Ascending aorta (tissue), 2 donors: ENCODE results near the gene TMPRSS5. TPM values are rescaled to one million over a fixed set of nuclear protein-coding genes. Genes with fewer than 3 reads are reported as not detected.
A peak's percentile ranks its signal among the peaks of the same experiment; 100 is the strongest.

Experiments used
- DNase-seq, 2 donors: peaks; one replicate each; pipeline ENCODE4 v3.0.0-alpha.2; 2019; ENCODE audit warnings: low spot score in 2 of 2
- H3K27ac ChIP-seq, 2 donors: fragments of 200-600 bp; sonication (generic); one replicate each; pipeline ENCODE4 v1.5.1; 2016 to 2017; ENCODE audit warnings: mild to moderate bottlenecking in 1 of 2
- H3K27me3 ChIP-seq: fragments of 200-600 bp; sonication (generic); one replicate; pipeline ENCODE4 v1.5.1; 2017
- H3K36me3 ChIP-seq, 2 donors: fragments of 200-600 bp; sonication (generic); one replicate each; pipeline ENCODE4 v1.5.1; 2016
- H3K4me1 ChIP-seq, 2 donors: fragments of 200-600 bp; sonication (generic); one replicate each; pipeline ENCODE4 v1.5.1; 2016 to 2017; ENCODE audit warnings: mild to moderate bottlenecking in 1 of 2
- H3K4me3 ChIP-seq, 2 donors: fragments of 200-600 bp; sonication (generic); one replicate each; pipeline ENCODE4 v1.5.1; 2016 to 2017; ENCODE audit warnings: mild to moderate bottlenecking in 1 of 2
- H3K9me3 ChIP-seq, 2 donors: fragments of 200-600 bp; sonication (generic); one replicate each; pipeline ENCODE4 v1.5.1; 2016
- CTCF ChIP-seq, 3 experiments: fragments of 200-600 bp in 2 of 3; fragments of 450-650 bp in 1 of 3; sonication (generic) in 2 of 3; IDR thresholded peaks; one replicate each; pipeline ENCODE4 v1.5.1; 2016 to 2019; ENCODE audit warnings: antibody characterized with exemption in 3 of 3, mild to moderate bottlenecking in 1 of 3, moderate library complexity in 1 of 3
- intact Hi-C: fragments of 100-400 bp; cut with DNase I; formaldehyde crosslinking; loops from one replicate; pipeline ENCODE4 v1.15.1; 2023
- total RNA-seq: library from RNA; depleted of rRNA; stranded (reverse); fragments of >200 nt; gene quantifications from one replicate; pipeline ENCODE4 v1.1.0, GENCODE V29; 2016

TMPRSS5 gene
- total RNA-seq, 1 donor from 2014 or later = not detected

DNA sequence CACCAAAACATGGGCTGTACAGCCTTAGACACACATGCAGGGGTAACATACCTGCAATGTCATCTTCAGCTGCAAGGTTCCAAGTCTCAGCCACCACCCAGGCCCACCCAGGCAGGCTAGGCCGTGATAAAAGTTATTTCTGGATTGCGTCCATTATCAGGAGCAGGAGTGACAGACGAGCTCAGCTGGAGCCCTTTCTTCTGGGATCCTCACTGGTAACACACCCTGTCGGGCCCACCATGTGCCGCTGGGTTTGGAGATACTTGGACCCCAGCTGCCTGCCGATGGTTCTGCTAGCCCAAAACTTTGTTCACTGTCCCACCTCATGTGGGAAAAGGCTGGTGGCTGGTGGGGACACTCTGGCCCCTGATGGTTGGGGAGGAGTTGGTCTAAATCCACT lies 24.8 kb downstream of the TMPRSS5 start:
- TF ChIP-seq CTCF (IDR thresholded peaks at IDR 0.05) = no peak
- no peak overlapping the region for H3K4me3 ChIP-seq
- no peaks in the 10 kb centered on the region for H3K9me3 ChIP-seq
- H3K4me1 ChIP-seq = peaks cover 0 to 9% of the 10 kb centered on the region in 2 donors
- H3K27ac ChIP-seq = no peak overlapping the region
- no peak for DNase-seq
- no peaks in the 10 kb centered on the region for H3K27me3 ChIP-seq
- no peaks in the 10 kb centered on the region for H3K36me3 ChIP-seq
- intact Hi-C loops = no loop called here

GRCh38 chr11:113677685-113678084 lies 28.4 kb downstream of the TMPRSS5 start:
- intact Hi-C loops = no loop called here
- no peak overlapping the region for H3K27ac ChIP-seq
- H3K36me3 ChIP-seq = no peaks in the 10 kb centered on the region
- no peak for DNase-seq
- TF ChIP-seq CTCF (IDR thresholded peaks at IDR 0.05) = no peak
- peaks cover 0 to 23% of the 10 kb centered on the region in 2 donors for H3K4me1 ChIP-seq
- no peak overlapping the region for H3K4me3 ChIP-seq
- H3K27me3 ChIP-seq = no peaks in the 10 kb centered on the region
- no peaks in the 10 kb centered on the region for H3K9me3 ChIP-seq

GRCh38 chr11:113675565-113675964 lies 30.5 kb downstream of the TMPRSS5 start:
- Histone ChIP-seq H3K27ac (peak overlapping the region; percentile 66 to 75), H3K36me3 (no peaks in the 10 kb centered on the region), H3K4me3 (peak overlapping the region in 1 of 2 donors; percentile 1), H3K27me3 (no peaks in the 10 kb centered on the region), H3K4me1 (peaks cover 0 to 23% of the 10 kb centered on the region in 2 donors), H3K9me3 (no peaks in the 10 kb centered on the region)
- no peak for DNase-seq
- intact Hi-C loops = no loop called here
- no peak for TF ChIP-seq CTCF (IDR thresholded peaks at IDR 0.05)

DNA sequence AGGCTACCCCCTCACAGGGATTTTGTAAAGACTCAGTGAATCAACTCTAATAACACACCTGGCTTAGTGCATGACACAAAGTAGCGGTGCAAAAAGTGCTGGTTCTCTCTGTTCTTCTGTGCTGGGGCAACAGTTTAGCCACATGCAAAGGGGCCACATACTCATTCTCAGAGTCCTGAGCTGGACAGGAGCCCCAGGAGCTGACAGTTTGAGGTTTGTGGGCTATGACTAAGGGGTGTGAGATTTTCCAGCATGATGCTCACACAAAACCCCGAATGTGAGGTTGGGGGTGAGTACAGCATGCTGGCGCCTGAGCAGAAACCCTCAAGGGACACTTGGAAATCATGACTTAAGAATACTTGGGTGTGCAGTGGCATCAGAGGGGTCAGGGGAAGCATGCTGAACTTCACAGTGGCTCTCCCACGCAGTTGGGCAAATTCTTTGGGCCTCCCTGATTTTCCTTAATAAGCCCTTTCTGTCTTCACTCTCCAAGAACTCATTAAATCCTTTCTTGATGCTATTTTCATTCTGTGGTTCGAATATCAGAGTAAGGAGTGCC lies 31.0 kb downstream of the TMPRSS5 start:
- DNase-seq = no peak
- Histone ChIP-seq H3K27ac (peak overlapping the region; percentile 66 to 75), H3K9me3 (no peaks in the 10 kb centered on the region), H3K4me3 (peak overlapping the region in 1 of 2 donors; percentile 1), H3K36me3 (no peaks in the 10 kb centered on the region), H3K27me3 (no peaks in the 10 kb centered on the region), H3K4me1 (peaks cover 0 to 23% of the 10 kb centered on the region in 2 donors)
- intact Hi-C loops = no loop called here
- TF ChIP-seq CTCF (IDR thresholded peaks at IDR 0.05) = no peak

DNA sequence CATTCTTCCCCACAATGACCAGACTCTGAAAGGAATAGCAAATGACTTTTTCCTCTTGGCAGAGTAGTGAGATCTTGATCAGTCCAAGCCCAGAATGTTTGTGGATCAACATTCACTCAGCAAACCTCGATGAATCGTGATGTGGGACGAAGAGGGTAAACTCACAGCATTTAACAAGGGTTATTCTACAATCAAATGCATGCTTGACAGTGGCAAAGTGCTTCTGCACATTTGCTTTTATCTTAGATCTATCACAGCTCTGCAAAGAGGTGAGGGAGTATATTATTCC lies 31.8 kb downstream of the TMPRSS5 start:
- Histone ChIP-seq H3K9me3 (no peaks in the 10 kb centered on the region), H3K27me3 (no peaks in the 10 kb centered on the region), H3K4me1 (peaks cover 0 to 24% of the 10 kb centered on the region in 2 donors), H3K36me3 (no peaks in the 10 kb centered on the region), H3K4me3 (no peak overlapping the region), H3K27ac (peak overlapping the region in 1 of 2 donors; percentile 75)
- TF ChIP-seq CTCF (IDR thresholded peaks at IDR 0.05) = no peak
- intact Hi-C loops = no loop called here
- no peak for DNase-seq
